Liver (tissue), 9 donors: Measurements from ENCODE around the gene ITGA11. TPM values are rescaled to one million over a fixed set of nuclear protein-coding genes. Genes with fewer than 3 reads are reported as not detected.

ENCODE experiments used
- DNase-seq: peaks from one replicate; pipeline ENCODE4 v3.0.0-alpha.2; 2017; ENCODE audit warnings: low spot score
- H3K27ac ChIP-seq, 2 donors: one replicate each; pipeline ENCODE4 v1.7.0; 2013; ENCODE audit warnings: inconsistent platforms in 2 of 2, low read length in 2 of 2, control low read depth in 1 of 2, low read depth in 1 of 2, mild to moderate bottlenecking in 1 of 2
- H3K27me3 ChIP-seq, 4 donors: one replicate each; pipeline versions ENCODE4 v1.6.1 to v1.7.0; 2013; ENCODE audit warnings: low read length in 3 of 4, inconsistent platforms in 1 of 4, mild to moderate bottlenecking in 1 of 4, moderate library complexity in 1 of 4; ENCODE audit not compliant: control insufficient read depth in 4 of 4, insufficient read depth in 4 of 4
- H3K36me3 ChIP-seq, 4 donors: one replicate each; pipeline versions ENCODE4 v1.6.1 to v1.7.0; 2013; ENCODE audit warnings: low read length in 3 of 4, mild to moderate bottlenecking in 3 of 4, low read depth in 1 of 4, moderate library complexity in 1 of 4; ENCODE audit not compliant: control insufficient read depth in 4 of 4, insufficient read depth in 3 of 4
- H3K4me1 ChIP-seq, 4 donors: one replicate each; pipeline versions ENCODE4 v1.6.1 to v1.7.0; 2013; ENCODE audit warnings: low read length in 3 of 4, mild to moderate bottlenecking in 3 of 4, moderate library complexity in 1 of 4; ENCODE audit not compliant: control insufficient read depth in 4 of 4, insufficient read depth in 4 of 4
- H3K4me3 ChIP-seq, 3 donors: one replicate each; pipeline versions ENCODE4 v1.6.1 to v1.7.0; 2013; ENCODE audit warnings: low read length in 3 of 3, control low read depth in 1 of 3, low read depth in 1 of 3, mild to moderate bottlenecking in 1 of 3
- H3K9ac ChIP-seq, 2 donors: one replicate each; pipeline ENCODE4 v1.7.0; 2013; ENCODE audit warnings: low read length in 2 of 2, mild to moderate bottlenecking in 2 of 2, moderate library complexity in 2 of 2, control low read depth in 1 of 2, low read depth in 1 of 2
- H3K9me3 ChIP-seq, 4 donors: one replicate each; pipeline versions ENCODE4 v1.6.1 to v1.7.0; 2013; ENCODE audit warnings: low read length in 3 of 4; ENCODE audit not compliant: control insufficient read depth in 4 of 4
- ATF3 ChIP-seq: IDR thresholded peaks from 2 replicates; pipeline ENCODE4 v1.6.1; 2016; ENCODE audit warnings: antibody characterized with exemption
- CTCF ChIP-seq: fragments of 150-350 bp; IDR thresholded peaks from 2 replicates; pipeline ENCODE4 v1.5.1; 2017; ENCODE audit warnings: improper control_type of control experiment, low read depth, low read length; ENCODE audit not compliant: missing input control
- EGR1 ChIP-seq, 2 donors: IDR thresholded peaks; 2 replicates each; pipeline ENCODE4 v1.6.1; 2016 to 2018; ENCODE audit warnings: antibody characterized with exemption in 2 of 2, low read depth in 2 of 2
- FOXA1 ChIP-seq: IDR thresholded peaks from 2 replicates; pipeline ENCODE4 v1.6.1; 2016; ENCODE audit warnings: antibody characterized with exemption
- FOXA2 ChIP-seq: IDR thresholded peaks from 2 replicates; pipeline ENCODE4 v1.6.1; 2016; ENCODE audit warnings: antibody characterized with exemption
- HNF4A ChIP-seq, 2 donors: conservative IDR thresholded peaks; 2 replicates each; pipeline ENCODE4 v1.6.1; 2016; ENCODE audit warnings: antibody characterized with exemption in 2 of 2, mild to moderate bottlenecking in 2 of 2
- HNF4G ChIP-seq: IDR thresholded peaks from 2 replicates; pipeline ENCODE4 v1.6.1; 2016; ENCODE audit warnings: antibody characterized with exemption
- JUND ChIP-seq, 2 donors: IDR thresholded peaks; 2 replicates each; pipeline ENCODE4 v1.6.1; 2016; ENCODE audit warnings: antibody characterized with exemption in 2 of 2
- MAX ChIP-seq: IDR thresholded peaks from 2 replicates; pipeline ENCODE4 v1.6.1; 2016; ENCODE audit warnings: antibody characterized with exemption
- NR2F2 ChIP-seq: IDR thresholded peaks from 2 replicates; pipeline ENCODE4 v1.6.1; 2016; ENCODE audit warnings: antibody characterized with exemption
- RAD21 ChIP-seq, 2 donors: IDR thresholded peaks; 2 replicates each; pipeline ENCODE4 v1.6.1; 2016; ENCODE audit warnings: antibody characterized with exemption in 2 of 2, mild to moderate bottlenecking in 2 of 2
- REST ChIP-seq: IDR thresholded peaks from 2 replicates; pipeline ENCODE4 v1.6.1; 2016; ENCODE audit warnings: antibody characterized with exemption, mild to moderate bottlenecking
- RXRA ChIP-seq, 2 donors: IDR thresholded peaks; 2 replicates each; pipeline ENCODE4 v1.6.1; 2017 to 2018; ENCODE audit warnings: antibody characterized with exemption in 2 of 2, mild to moderate bottlenecking in 1 of 2
- SP1 ChIP-seq: IDR thresholded peaks from 2 replicates; pipeline ENCODE4 v1.6.1; 2018; ENCODE audit warnings: antibody characterized with exemption, mild to moderate bottlenecking
- TAF1 ChIP-seq: conservative IDR thresholded peaks from 2 replicates; pipeline ENCODE4 v1.6.1; 2016; ENCODE audit warnings: antibody characterized with exemption, mild to moderate bottlenecking
- YY1 ChIP-seq: IDR thresholded peaks from 2 replicates; pipeline ENCODE4 v1.6.1; 2016; ENCODE audit warnings: antibody characterized with exemption, mild to moderate bottlenecking
- ZBTB33 ChIP-seq: IDR thresholded peaks from 2 replicates; pipeline ENCODE4 v1.6.1; 2016; ENCODE audit warnings: antibody characterized with exemption
- WGBS: extraction: QIAGEN DNeasy Blood & Tissue Kit; methylation state at CpG from one replicate; pipeline ENCODE4 v1.1.7; 2013; 5-methylcytosine and 5-hydroxymethylcytosine counted together
- polyA plus RNA-seq, 2 donors: library from polyadenylated mRNA; stranded (reverse) in 1 of 2; unstranded in 1 of 2; fragments of 200-250 nt in 1 of 2; fragments of >200 nt in 1 of 2; fragmentation: Nextera tagmentation in 1 of 2; extraction: Ambion mirVana in 1 of 2; gene quantifications; one replicate each; pipeline versions ENCODE4 v1.2.1 to v1.2.3, GENCODE V29; 2013 to 2015
- total RNA-seq, 2 donors: library from RNA; depleted of rRNA; stranded (reverse); fragments of >200 nt; gene quantifications; one replicate each; pipeline ENCODE4 v1.2.3, GENCODE V29; 2014
- donor health status: healthy.
- donor health status: healthy.
- donor health status: healthy.
- donor health status: healthy.
- donor health status: healthy.

ITGA11 gene
- total and polyA plus RNA-seq, 4 donors: 0.32 to 1.0 (median 0.67) TPM

GRCh38 chr15:68480296-68480695 lies 48.3 kb upstream of the ITGA11 start:
- Histone ChIP-seq H3K4me1 (no peaks in the 10 kb centered on the region), H3K27ac (no peak overlapping the region), H3K4me3 (no peak overlapping the region), H3K9me3 (no peaks in the 10 kb centered on the region), H3K9ac (no peak overlapping the region), H3K36me3 (no peaks in the 10 kb centered on the region), H3K27me3 (no peaks in the 10 kb centered on the region)
- WGBS: 72% methylated on average over 5 of the region's 5 CpGs
- no peak for DNase-seq
- TF ChIP-seq CTCF: no peak
- TF ChIP-seq HNF4A (conservative IDR thresholded peaks at IDR 0.05): no peak
- TF ChIP-seq JUND (IDR thresholded peaks at IDR 0.05): no peak
- TF ChIP-seq SP1: no peak
- no peak for TF ChIP-seq YY1
- no peak for TF ChIP-seq FOXA2
- no peak for TF ChIP-seq ATF3
- no peak for TF ChIP-seq NR2F2
- no peak for TF ChIP-seq HNF4G
- no peak for TF ChIP-seq TAF1
- TF ChIP-seq ZBTB33: no peak
- no peak for TF ChIP-seq EGR1 (IDR thresholded peaks at IDR 0.05; ENCODE audit: low read depth in 2 of 2)
- TF ChIP-seq FOXA1: no peak
- no peak for TF ChIP-seq MAX

- no peak for DNase-seq
- Histone ChIP-seq H3K27me3 (no peaks in the 10 kb centered on the region), H3K9me3 (no peaks in the 10 kb centered on the region), H3K9ac (no peak overlapping the region), H3K36me3 (no peaks in the 10 kb centered on the region), H3K4me3 (no peak overlapping the region), H3K27ac (no peak overlapping the region), H3K4me1 (no peaks in the 10 kb centered on the region)
- whole genome bisulfite sequencing: 87% methylated on average over 4 of the region's 4 CpGs
- TF ChIP-seq REST (no peak), EGR1 (IDR thresholded peaks at IDR 0.05; ENCODE audit: low read depth in 2 of 2) (no peak), RAD21 (IDR thresholded peaks at IDR 0.05) (no peak), RXRA (IDR thresholded peaks at IDR 0.05) (no peak), ZBTB33 (no peak)
Measured at GRCh38 chr15:68479870-68480269, 47.9 kb upstream of the ITGA11 start.
